Peyer's patch (tissue), 4 donors: ENCODE measurements around the gene CD36.

Experiments
- POLR2A ChIP-seq, 2 donors: fragments of 450-650 bp; IDR thresholded peaks; one replicate each; pipeline ENCODE4 v1.5.1; 2017; ENCODE audit warnings: antibody characterized with exemption in 2 of 2, mild to moderate bottlenecking in 2 of 2, moderate library complexity in 2 of 2
- TF ChIP-seq, protein P1 (sequence below), 6 experiments: fragments of 450-650 bp in 4 of 6; fragments of 200-600 bp in 2 of 6; sonication (generic) in 1 of 6; IDR thresholded peaks; one replicate each; pipeline ENCODE4 v1.5.1; 2017 to 2019; ENCODE audit warnings: antibody characterized with exemption in 6 of 6, mild to moderate bottlenecking in 3 of 6, moderate library complexity in 1 of 6

DNA sequence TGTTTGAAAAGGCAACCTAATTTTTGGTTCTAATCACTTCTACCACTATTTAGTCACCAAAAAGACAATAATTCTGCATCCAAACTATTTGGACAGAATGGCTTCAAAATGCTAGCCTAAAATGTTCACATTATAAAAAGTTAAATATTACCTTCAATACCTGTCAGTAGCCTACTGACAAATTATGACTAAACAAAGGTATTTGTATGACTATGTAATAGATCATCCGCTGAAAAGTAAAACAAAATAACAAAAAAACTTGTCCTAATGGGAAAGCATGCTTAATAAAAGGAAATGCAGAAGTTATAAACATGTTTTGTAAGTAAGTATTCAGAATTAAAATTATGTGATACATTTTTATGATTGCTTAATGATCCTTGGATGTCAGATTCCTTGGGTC lies 36.6 kb downstream of the CD36 start:
- TF ChIP-seq, protein P1, sequence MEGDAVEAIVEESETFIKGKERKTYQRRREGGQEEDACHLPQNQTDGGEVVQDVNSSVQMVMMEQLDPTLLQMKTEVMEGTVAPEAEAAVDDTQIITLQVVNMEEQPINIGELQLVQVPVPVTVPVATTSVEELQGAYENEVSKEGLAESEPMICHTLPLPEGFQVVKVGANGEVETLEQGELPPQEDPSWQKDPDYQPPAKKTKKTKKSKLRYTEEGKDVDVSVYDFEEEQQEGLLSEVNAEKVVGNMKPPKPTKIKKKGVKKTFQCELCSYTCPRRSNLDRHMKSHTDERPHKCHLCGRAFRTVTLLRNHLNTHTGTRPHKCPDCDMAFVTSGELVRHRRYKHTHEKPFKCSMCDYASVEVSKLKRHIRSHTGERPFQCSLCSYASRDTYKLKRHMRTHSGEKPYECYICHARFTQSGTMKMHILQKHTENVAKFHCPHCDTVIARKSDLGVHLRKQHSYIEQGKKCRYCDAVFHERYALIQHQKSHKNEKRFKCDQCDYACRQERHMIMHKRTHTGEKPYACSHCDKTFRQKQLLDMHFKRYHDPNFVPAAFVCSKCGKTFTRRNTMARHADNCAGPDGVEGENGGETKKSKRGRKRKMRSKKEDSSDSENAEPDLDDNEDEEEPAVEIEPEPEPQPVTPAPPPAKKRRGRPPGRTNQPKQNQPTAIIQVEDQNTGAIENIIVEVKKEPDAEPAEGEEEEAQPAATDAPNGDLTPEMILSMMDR (IDR thresholded peaks at IDR 0.05): no peak
- TF ChIP-seq POLR2A (IDR thresholded peaks at IDR 0.05): no peak
